Liver (tissue), 9 donors: ENCODE results near the gene SHB. TPM values are rescaled to one million over a fixed set of nuclear protein-coding genes. Genes with fewer than 3 reads are reported as not detected.

Experiments
- DNase-seq: peaks from one replicate; pipeline ENCODE4 v3.0.0-alpha.2; 2017; ENCODE audit warnings: low spot score
- H3K27ac ChIP-seq, 2 donors: one replicate each; pipeline ENCODE4 v1.7.0; 2013; ENCODE audit warnings: inconsistent platforms in 2 of 2, low read length in 2 of 2, control low read depth in 1 of 2, low read depth in 1 of 2, mild to moderate bottlenecking in 1 of 2
- H3K27me3 ChIP-seq, 4 donors: one replicate each; pipeline versions ENCODE4 v1.6.1 to v1.7.0; 2013; ENCODE audit warnings: low read length in 3 of 4, inconsistent platforms in 1 of 4, mild to moderate bottlenecking in 1 of 4, moderate library complexity in 1 of 4; ENCODE audit not compliant: control insufficient read depth in 4 of 4, insufficient read depth in 4 of 4
- H3K36me3 ChIP-seq, 4 donors: one replicate each; pipeline versions ENCODE4 v1.6.1 to v1.7.0; 2013; ENCODE audit warnings: low read length in 3 of 4, mild to moderate bottlenecking in 3 of 4, low read depth in 1 of 4, moderate library complexity in 1 of 4; ENCODE audit not compliant: control insufficient read depth in 4 of 4, insufficient read depth in 3 of 4
- H3K4me1 ChIP-seq, 4 donors: one replicate each; pipeline versions ENCODE4 v1.6.1 to v1.7.0; 2013; ENCODE audit warnings: low read length in 3 of 4, mild to moderate bottlenecking in 3 of 4, moderate library complexity in 1 of 4; ENCODE audit not compliant: control insufficient read depth in 4 of 4, insufficient read depth in 4 of 4
- H3K4me3 ChIP-seq, 3 donors: one replicate each; pipeline versions ENCODE4 v1.6.1 to v1.7.0; 2013; ENCODE audit warnings: low read length in 3 of 3, control low read depth in 1 of 3, low read depth in 1 of 3, mild to moderate bottlenecking in 1 of 3
- H3K9ac ChIP-seq, 2 donors: one replicate each; pipeline ENCODE4 v1.7.0; 2013; ENCODE audit warnings: low read length in 2 of 2, mild to moderate bottlenecking in 2 of 2, moderate library complexity in 2 of 2, control low read depth in 1 of 2, low read depth in 1 of 2
- H3K9me3 ChIP-seq, 4 donors: one replicate each; pipeline versions ENCODE4 v1.6.1 to v1.7.0; 2013; ENCODE audit warnings: low read length in 3 of 4; ENCODE audit not compliant: control insufficient read depth in 4 of 4
- CTCF ChIP-seq: fragments of 150-350 bp; IDR thresholded peaks from 2 replicates; pipeline ENCODE4 v1.5.1; 2017; ENCODE audit warnings: improper control_type of control experiment, low read depth, low read length; ENCODE audit not compliant: missing input control
- EGR1 ChIP-seq, 2 donors: IDR thresholded peaks; 2 replicates each; pipeline ENCODE4 v1.6.1; 2016 to 2018; ENCODE audit warnings: antibody characterized with exemption in 2 of 2, low read depth in 2 of 2
- FOXA1 ChIP-seq: IDR thresholded peaks from 2 replicates; pipeline ENCODE4 v1.6.1; 2016; ENCODE audit warnings: antibody characterized with exemption
- FOXA2 ChIP-seq: IDR thresholded peaks from 2 replicates; pipeline ENCODE4 v1.6.1; 2016; ENCODE audit warnings: antibody characterized with exemption
- GABPA ChIP-seq, 2 donors: IDR thresholded peaks in 1 of 2; conservative IDR thresholded peaks in 1 of 2; 2 replicates each; pipeline ENCODE4 v1.6.1; 2016; ENCODE audit warnings: antibody characterized with exemption in 2 of 2, mild to moderate bottlenecking in 1 of 2, moderate library complexity in 1 of 2
- HNF4A ChIP-seq, 2 donors: conservative IDR thresholded peaks; 2 replicates each; pipeline ENCODE4 v1.6.1; 2016; ENCODE audit warnings: antibody characterized with exemption in 2 of 2, mild to moderate bottlenecking in 2 of 2
- HNF4G ChIP-seq: IDR thresholded peaks from 2 replicates; pipeline ENCODE4 v1.6.1; 2016; ENCODE audit warnings: antibody characterized with exemption
- JUND ChIP-seq, 2 donors: IDR thresholded peaks; 2 replicates each; pipeline ENCODE4 v1.6.1; 2016; ENCODE audit warnings: antibody characterized with exemption in 2 of 2
- MAX ChIP-seq: IDR thresholded peaks from 2 replicates; pipeline ENCODE4 v1.6.1; 2016; ENCODE audit warnings: antibody characterized with exemption
- NR2F2 ChIP-seq: IDR thresholded peaks from 2 replicates; pipeline ENCODE4 v1.6.1; 2016; ENCODE audit warnings: antibody characterized with exemption
- RAD21 ChIP-seq, 2 donors: IDR thresholded peaks; 2 replicates each; pipeline ENCODE4 v1.6.1; 2016; ENCODE audit warnings: antibody characterized with exemption in 2 of 2, mild to moderate bottlenecking in 2 of 2
- RXRA ChIP-seq, 2 donors: IDR thresholded peaks; 2 replicates each; pipeline ENCODE4 v1.6.1; 2017 to 2018; ENCODE audit warnings: antibody characterized with exemption in 2 of 2, mild to moderate bottlenecking in 1 of 2
- SP1 ChIP-seq: IDR thresholded peaks from 2 replicates; pipeline ENCODE4 v1.6.1; 2018; ENCODE audit warnings: antibody characterized with exemption, mild to moderate bottlenecking
- TAF1 ChIP-seq: conservative IDR thresholded peaks from 2 replicates; pipeline ENCODE4 v1.6.1; 2016; ENCODE audit warnings: antibody characterized with exemption, mild to moderate bottlenecking
- YY1 ChIP-seq: IDR thresholded peaks from 2 replicates; pipeline ENCODE4 v1.6.1; 2016; ENCODE audit warnings: antibody characterized with exemption, mild to moderate bottlenecking
- WGBS: extraction: QIAGEN DNeasy Blood & Tissue Kit; methylation state at CpG from one replicate; pipeline ENCODE4 v1.1.7; 2013; 5-methylcytosine and 5-hydroxymethylcytosine counted together
- polyA plus RNA-seq, 2 donors: library from polyadenylated mRNA; stranded (reverse) in 1 of 2; unstranded in 1 of 2; fragments of 200-250 nt in 1 of 2; fragments of >200 nt in 1 of 2; fragmentation: Nextera tagmentation in 1 of 2; extraction: Ambion mirVana in 1 of 2; gene quantifications; one replicate each; pipeline versions ENCODE4 v1.2.1 to v1.2.3, GENCODE V29; 2013 to 2015
- total RNA-seq, 2 donors: library from RNA; depleted of rRNA; stranded (reverse); fragments of >200 nt; gene quantifications; one replicate each; pipeline ENCODE4 v1.2.3, GENCODE V29; 2014
- TF ChIP-seq, protein P1 (sequence below): IDR thresholded peaks from 2 replicates; pipeline ENCODE4 v1.6.1; 2016; ENCODE audit warnings: antibody characterized with exemption
- TF ChIP-seq, protein P2 (sequence below): IDR thresholded peaks from 2 replicates; pipeline ENCODE4 v1.6.1; 2016; ENCODE audit warnings: antibody characterized with exemption
- donor health status: healthy.
- donor health status: healthy.
- donor health status: healthy.
- donor health status: healthy.
- donor health status: healthy.

Gene SHB
- total and polyA plus RNA-seq, 4 donors: 3.4 to 17.3 (median 7.0) TPM

- TF ChIP-seq RAD21 (IDR thresholded peaks at IDR 0.05) (no peak), HNF4G (no peak), MAX (no peak), NR2F2 (no peak), SP1 (no peak), FOXA1 (no peak), HNF4A (conservative IDR thresholded peaks at IDR 0.05) (no peak), JUND (IDR thresholded peaks at IDR 0.05) (no peak), YY1 (no peak), EGR1 (IDR thresholded peaks at IDR 0.05; ENCODE audit: low read depth in 2 of 2) (no peak), TAF1 (no peak), FOXA2 (no peak)
- TF ChIP-seq, protein P1, sequence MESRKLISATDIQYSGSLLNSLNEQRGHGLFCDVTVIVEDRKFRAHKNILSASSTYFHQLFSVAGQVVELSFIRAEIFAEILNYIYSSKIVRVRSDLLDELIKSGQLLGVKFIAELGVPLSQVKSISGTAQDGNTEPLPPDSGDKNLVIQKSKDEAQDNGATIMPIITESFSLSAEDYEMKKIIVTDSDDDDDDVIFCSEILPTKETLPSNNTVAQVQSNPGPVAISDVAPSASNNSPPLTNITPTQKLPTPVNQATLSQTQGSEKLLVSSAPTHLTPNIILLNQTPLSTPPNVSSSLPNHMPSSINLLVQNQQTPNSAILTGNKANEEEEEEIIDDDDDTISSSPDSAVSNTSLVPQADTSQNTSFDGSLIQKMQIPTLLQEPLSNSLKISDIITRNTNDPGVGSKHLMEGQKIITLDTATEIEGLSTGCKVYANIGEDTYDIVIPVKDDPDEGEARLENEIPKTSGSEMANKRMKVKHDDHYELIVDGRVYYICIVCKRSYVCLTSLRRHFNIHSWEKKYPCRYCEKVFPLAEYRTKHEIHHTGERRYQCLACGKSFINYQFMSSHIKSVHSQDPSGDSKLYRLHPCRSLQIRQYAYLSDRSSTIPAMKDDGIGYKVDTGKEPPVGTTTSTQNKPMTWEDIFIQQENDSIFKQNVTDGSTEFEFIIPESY: no peak
- TF ChIP-seq, protein P2, sequence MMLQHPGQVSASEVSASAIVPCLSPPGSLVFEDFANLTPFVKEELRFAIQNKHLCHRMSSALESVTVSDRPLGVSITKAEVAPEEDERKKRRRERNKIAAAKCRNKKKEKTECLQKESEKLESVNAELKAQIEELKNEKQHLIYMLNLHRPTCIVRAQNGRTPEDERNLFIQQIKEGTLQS: no peak
These were observed 111.9 kb downstream of the SHB start for GRCh38 chr9:37956904-37957663.

GRCh38 chr9:37956423-37956820 is 112.6 kb downstream of the SHB start:
- Histone ChIP-seq H3K9ac (no peak overlapping the region), H3K4me3 (no peak overlapping the region), H3K36me3 (peaks cover 3 to 51% (median 22%) of the 10 kb centered on the region in 4 donors), H3K9me3 (no peaks in the 10 kb centered on the region), H3K27ac (no peak overlapping the region), H3K27me3 (no peaks in the 10 kb centered on the region), H3K4me1 (no peaks in the 10 kb centered on the region)
- no peak for DNase-seq
- TF ChIP-seq, protein P1: no peak
- TF ChIP-seq MAX: no peak
- TF ChIP-seq JUND (IDR thresholded peaks at IDR 0.05): no peak
- no peak for TF ChIP-seq YY1
- no peak for TF ChIP-seq TAF1
- TF ChIP-seq GABPA (IDR thresholded peaks at IDR 0.05 in 1 of 2, conservative IDR thresholded peaks at IDR 0.05 in 1 of 2): no peak
- TF ChIP-seq EGR1 (IDR thresholded peaks at IDR 0.05; ENCODE audit: low read depth in 2 of 2): no peak
- no peak for TF ChIP-seq FOXA2
- TF ChIP-seq SP1: no peak
- no peak for TF ChIP-seq RXRA (IDR thresholded peaks at IDR 0.05)
- no peak for TF ChIP-seq CTCF
- TF ChIP-seq HNF4G: no peak
- TF ChIP-seq HNF4A (conservative IDR thresholded peaks at IDR 0.05): no peak
- TF ChIP-seq, protein P2: no peak
- TF ChIP-seq FOXA1: no peak
- WGBS: 97% methylated on average over 5 of the region's 5 CpGs

More at GRCh38 chr9:37956904-37957663, 111.9 kb downstream of the SHB start:
- Histone ChIP-seq H3K4me3 (no peak overlapping the region), H3K27ac (no peak overlapping the region), H3K36me3 (peaks cover 3 to 44% (median 18%) of the 10 kb centered on the region in 4 donors), H3K9ac (no peak overlapping the region), H3K27me3 (no peaks in the 10 kb centered on the region), H3K4me1 (no peaks in the 10 kb centered on the region), H3K9me3 (no peaks in the 10 kb centered on the region)
- DNase-seq: no peak
- 92% methylated on average over 16 of the region's 16 CpGs for WGBS
